Trophoblast cell (in vitro differentiated cells and primary cell): ENCODE data around the gene SORCS3.

Experiments
- DNase-seq, 2 donors: peaks; one replicate each; pipeline ENCODE4 v3.0.0-alpha.2; 2016
- H2AFZ ChIP-seq: 2 replicates; pipeline ENCODE4 v1.6.1; 2013; ENCODE audit warnings: low read length, moderate library complexity, mild to moderate bottlenecking; ENCODE audit not compliant: insufficient read depth, poor library complexity
- H2AK5ac ChIP-seq: 2 replicates; pipeline ENCODE4 v1.6.1; 2013; ENCODE audit warnings: mild to moderate bottlenecking, low read length
- H2BK120ac ChIP-seq: 2 replicates; pipeline ENCODE4 v1.6.1; 2013; ENCODE audit warnings: low read length, mild to moderate bottlenecking, moderate library complexity; ENCODE audit not compliant: insufficient read depth, poor library complexity
- H2BK12ac ChIP-seq: 2 replicates; pipeline ENCODE4 v1.6.1; 2013; ENCODE audit warnings: mild to moderate bottlenecking, low read length, moderate library complexity
- H2BK5ac ChIP-seq: 2 replicates; pipeline ENCODE4 v1.6.1; 2013; ENCODE audit warnings: low read length, low read depth, moderate library complexity, mild to moderate bottlenecking; ENCODE audit not compliant: poor library complexity
- H3K14ac ChIP-seq: 2 replicates; pipeline ENCODE4 v1.6.1; 2013; ENCODE audit warnings: mild to moderate bottlenecking, low read length
- H3K18ac ChIP-seq: 2 replicates; pipeline ENCODE4 v1.6.1; 2013; ENCODE audit warnings: mild to moderate bottlenecking, low read length
- H3K23ac ChIP-seq: 2 replicates; pipeline ENCODE4 v1.6.1; 2013; ENCODE audit warnings: low read length
- H3K27ac ChIP-seq: 2 replicates; pipeline ENCODE4 v1.5.1; 2013; ENCODE audit warnings: low read depth, mild to moderate bottlenecking, inconsistent platforms, low read length, moderate library complexity
- H3K27me3 ChIP-seq: 2 replicates; pipeline ENCODE4 v1.6.1; 2013; ENCODE audit warnings: inconsistent platforms, mild to moderate bottlenecking, low read length, moderate library complexity; ENCODE audit not compliant: insufficient read depth
- H3K36me3 ChIP-seq, 2 experiments: 1 replicate in 1 of 2; 2 replicates in 1 of 2; pipeline ENCODE4 v1.6.1; 2013; ENCODE audit warnings: low read length in 2 of 2, mild to moderate bottlenecking in 2 of 2, moderate library complexity in 1 of 2; ENCODE audit not compliant: insufficient read depth in 2 of 2, control insufficient read depth in 1 of 2
- H3K4ac ChIP-seq: 2 replicates; pipeline ENCODE4 v1.6.1; 2013; ENCODE audit warnings: low read depth, mild to moderate bottlenecking, low read length, moderate library complexity
- H3K4me1 ChIP-seq, 2 experiments: 1 replicate in 1 of 2; 2 replicates in 1 of 2; pipeline ENCODE4 v1.6.1; 2013; ENCODE audit warnings: low read length in 2 of 2, mild to moderate bottlenecking in 2 of 2, moderate library complexity in 1 of 2; ENCODE audit not compliant: insufficient read depth in 2 of 2, control insufficient read depth in 1 of 2
- H3K4me2 ChIP-seq: 2 replicates; pipeline ENCODE4 v1.6.1; 2013; ENCODE audit warnings: inconsistent platforms, mild to moderate bottlenecking, low read length, moderate library complexity
- H3K4me3 ChIP-seq: 2 replicates; pipeline ENCODE4 v1.5.1; 2013; ENCODE audit warnings: mild to moderate bottlenecking, low read depth, low read length, inconsistent platforms
- H3K79me1 ChIP-seq: one replicate; pipeline ENCODE4 v1.6.1; 2013; ENCODE audit warnings: low read length
- H3K79me2 ChIP-seq: 2 replicates; pipeline ENCODE4 v1.6.1; 2013; ENCODE audit warnings: low read length, mild to moderate bottlenecking; ENCODE audit not compliant: control insufficient read depth, insufficient read depth, poor library complexity
- H3K9ac ChIP-seq: 2 replicates; pipeline ENCODE4 v1.6.1; 2013; ENCODE audit warnings: mild to moderate bottlenecking, low read length
- H3K9me3 ChIP-seq: 2 replicates; pipeline ENCODE4 v1.6.1; 2013; ENCODE audit warnings: low read depth, mild to moderate bottlenecking, control low read depth, inconsistent platforms, low read length; ENCODE audit not compliant: insufficient read depth
- H4K12ac ChIP-seq: 2 replicates; pipeline ENCODE4 v1.6.1; 2013; ENCODE audit warnings: low read depth, mild to moderate bottlenecking, low read length, moderate library complexity
- H4K8ac ChIP-seq: 2 replicates; pipeline ENCODE4 v1.6.1; 2013; ENCODE audit warnings: low read depth, mild to moderate bottlenecking, low read length, moderate library complexity
- H4K91ac ChIP-seq: one replicate; pipeline ENCODE4 v1.6.1; 2013; ENCODE audit warnings: low read depth, mild to moderate bottlenecking, low read length, moderate library complexity
- WGBS: extraction: QIAGEN DNeasy Blood & Tissue Kit; methylation state at CpG from one replicate; pipeline ENCODE4 v1.1.7; 2013; ENCODE audit warnings: missing lambda C conversion rate; ENCODE audit not compliant: insufficient read length, insufficient coverage; ENCODE audit errors: extremely low coverage; 5-methylcytosine and 5-hydroxymethylcytosine counted together

Gene SORCS3

GRCh38 chr10:104894681-104895080 is 253.6 kb downstream of the SORCS3 start:
- Histone ChIP-seq H3K79me1 (no peaks in the 10 kb centered on the region), H3K18ac (no peak overlapping the region)
- no CpG with 5 or more reads among the region's 3 CpGs for WGBS

GRCh38 chr10:104895541-104895940 is 254.5 kb downstream of the SORCS3 start:
- no peak overlapping the region for H3K9ac ChIP-seq
- no peak overlapping the region for H3K4ac ChIP-seq
- no peak overlapping the region for H3K27ac ChIP-seq
- no peaks in the 10 kb centered on the region for H3K79me2 ChIP-seq
- no peaks in the 10 kb centered on the region for H3K27me3 ChIP-seq
- no peak overlapping the region for H2AFZ ChIP-seq
- H2BK120ac ChIP-seq = no peak overlapping the region
- DNase-seq = no peak
- no peak overlapping the region for H4K91ac ChIP-seq
- no peak overlapping the region for H4K12ac ChIP-seq
- H3K14ac ChIP-seq = no peak overlapping the region
- H2BK12ac ChIP-seq = no peak overlapping the region
- no peaks in the 10 kb centered on the region for H3K79me1 ChIP-seq
- H3K4me3 ChIP-seq = no peak overlapping the region
- H2BK5ac ChIP-seq = no peak overlapping the region
- no CpG with 5 or more reads among the region's 1 CpG for WGBS
- H3K4me2 ChIP-seq = no peak overlapping the region
- no peak overlapping the region for H2AK5ac ChIP-seq
- no peak overlapping the region for H3K18ac ChIP-seq
- H3K4me1 ChIP-seq = no peaks in the 10 kb centered on the region
- no peaks in the 10 kb centered on the region for H3K9me3 ChIP-seq
- no peaks in the 10 kb centered on the region for H3K36me3 ChIP-seq
- no peak overlapping the region for H3K23ac ChIP-seq
- no peak overlapping the region for H4K8ac ChIP-seq

More at GRCh38 chr10:104894681-104895080, 253.6 kb downstream of the SORCS3 start:
- Histone ChIP-seq H2BK120ac (no peak overlapping the region), H4K8ac (no peak overlapping the region), H3K27ac (no peak overlapping the region), H4K12ac (no peak overlapping the region), H3K27me3 (no peaks in the 10 kb centered on the region), H3K36me3 (no peaks in the 10 kb centered on the region), H3K4ac (no peak overlapping the region), H3K4me1 (no peaks in the 10 kb centered on the region), H4K91ac (no peak overlapping the region), H3K4me3 (no peak overlapping the region), H2AK5ac (no peak overlapping the region), H3K14ac (no peak overlapping the region), H2BK5ac (no peak overlapping the region), H3K9me3 (no peaks in the 10 kb centered on the region), H3K9ac (no peak overlapping the region), H3K23ac (no peak overlapping the region), H3K79me2 (no peaks in the 10 kb centered on the region), H2BK12ac (no peak overlapping the region), H3K4me2 (no peak overlapping the region), H2AFZ (no peak overlapping the region)
- no peak for DNase-seq

GRCh38 chr10:104895981-104896380 is 254.9 kb downstream of the SORCS3 start:
- WGBS = no CpG with 5 or more reads among the region's 1 CpG
- no peaks in the 10 kb centered on the region for H3K27me3 ChIP-seq

GRCh38 chr10:104897696-104898095 is 256.6 kb downstream of the SORCS3 start:
- Histone ChIP-seq H3K79me1 (no peaks in the 10 kb centered on the region), H4K12ac (no peak overlapping the region), H3K14ac (no peak overlapping the region), H2AK5ac (no peak overlapping the region), H3K4ac (no peak overlapping the region), H4K91ac (no peak overlapping the region), H3K27ac (no peak overlapping the region), H3K18ac (no peak overlapping the region), H2BK120ac (no peak overlapping the region), H3K4me3 (no peak overlapping the region), H3K4me1 (no peaks in the 10 kb centered on the region), H3K27me3 (no peaks in the 10 kb centered on the region), H2AFZ (no peak overlapping the region), H2BK5ac (no peak overlapping the region), H2BK12ac (no peak overlapping the region), H4K8ac (no peak overlapping the region), H3K9me3 (no peaks in the 10 kb centered on the region), H3K79me2 (no peaks in the 10 kb centered on the region), H3K4me2 (no peak overlapping the region), H3K36me3 (no peaks in the 10 kb centered on the region), H3K9ac (no peak overlapping the region), H3K23ac (no peak overlapping the region)
- no CpG with 5 or more reads among the region's 4 CpGs for WGBS
- DNase-seq = no peak

More at GRCh38 chr10:104895981-104896380, 254.9 kb downstream of the SORCS3 start:
- Histone ChIP-seq H3K4ac (no peak overlapping the region), H3K4me1 (no peaks in the 10 kb centered on the region), H4K91ac (no peak overlapping the region), H3K23ac (no peak overlapping the region), H3K4me3 (no peak overlapping the region), H2BK5ac (no peak overlapping the region), H3K9ac (no peak overlapping the region), H2BK12ac (no peak overlapping the region), H4K12ac (no peak overlapping the region), H3K14ac (no peak overlapping the region), H3K9me3 (no peaks in the 10 kb centered on the region), H3K27ac (no peak overlapping the region), H3K4me2 (no peak overlapping the region), H3K79me2 (no peaks in the 10 kb centered on the region), H3K79me1 (no peaks in the 10 kb centered on the region), H3K18ac (no peak overlapping the region), H2AFZ (no peak overlapping the region), H2BK120ac (no peak overlapping the region), H2AK5ac (no peak overlapping the region), H3K36me3 (no peaks in the 10 kb centered on the region), H4K8ac (no peak overlapping the region)
- DNase-seq = no peak
